Measurements from ENCODE around the gene EPPIN. TPM values are rescaled to one million over a fixed set of nuclear protein-coding genes. Genes with fewer than 3 reads are reported as not detected.

The EPPIN gene
- total and polyA plus RNA-seq, 2 donors (not counting 1 experiment from before 2014, with no cell fraction given), result not detected

DNA sequence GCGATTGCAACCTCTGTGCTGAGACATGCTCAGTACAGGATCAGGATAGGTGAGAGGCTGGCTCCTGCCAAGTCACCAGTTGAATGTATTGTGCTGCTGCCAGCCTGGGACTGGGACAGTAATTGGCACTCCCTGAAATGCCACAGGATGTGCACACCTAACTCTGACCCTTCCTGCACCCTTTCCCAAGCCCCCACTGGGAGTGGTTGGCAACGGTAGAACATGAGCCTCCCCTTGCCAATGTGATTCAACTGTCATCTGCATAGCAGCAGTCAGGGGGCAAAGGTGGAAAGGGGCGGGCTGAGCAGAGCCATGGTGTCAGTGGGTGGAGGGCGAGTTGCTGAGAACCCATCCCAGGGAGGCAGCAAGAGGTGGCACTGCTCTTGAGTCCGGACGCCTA, 47.2 kb downstream of the EPPIN start:
- no peaks in the 10 kb centered on the region for H3K36me3 ChIP-seq (ENCODE audit: control insufficient read depth, insufficient read depth, low read length)
- no peaks in the 10 kb centered on the region for H3K79me2 ChIP-seq (ENCODE audit: control insufficient read depth, insufficient read depth, low read length)
- H2AFZ ChIP-seq (ENCODE audit: low read length), result no peak overlapping the region
- H3K9ac ChIP-seq (ENCODE audit: insufficient read depth, low read length), result no peak overlapping the region
- no peaks in the 10 kb centered on the region for H4K20me1 ChIP-seq (ENCODE audit: control insufficient read depth, extremely low read depth, insufficient read depth, low read length)
- H3K27ac ChIP-seq (ENCODE audit: insufficient read depth, low read length), result no peak overlapping the region
- no peaks in the 10 kb centered on the region for H3K9me3 ChIP-seq (ENCODE audit: control insufficient read depth, insufficient read depth, low read depth, low read length)
- H3K4me2 ChIP-seq (ENCODE audit: extremely low read depth, insufficient read depth, low read length), result no peak overlapping the region
- no peaks in the 10 kb centered on the region for H3K27me3 ChIP-seq (ENCODE audit: control insufficient read depth, insufficient read depth, low read length)
- TF ChIP-seq CTCF (conservative IDR thresholded peaks at IDR 0.05 in 1 of 2, IDR thresholded peaks at IDR 0.05 in 1 of 2; ENCODE audit: low read depth in 1 of 2, low read length in 2 of 2), result no peak
- no peak for TF ChIP-seq EZH2 (IDR thresholded peaks at IDR 0.05; ENCODE audit: low read length, missing control alignments)
- no peak overlapping the region for H3K4me3 ChIP-seq (replicated peaks in 1 of 4; ENCODE audit: control extremely low read depth in 1 of 4, insufficient read depth in 1 of 4, low read depth in 3 of 4, low read length in 4 of 4)
- no peak for DNase-seq (ENCODE audit: low read depth in 2 of 2)
- no peaks in the 10 kb centered on the region for H3K4me1 ChIP-seq (ENCODE audit: control insufficient read depth, extremely low read depth, insufficient read depth, low read length)

GRCh38 chr20:45497971-45498494, 49.2 kb downstream of the EPPIN start:
- Histone ChIP-seq H3K9me3 (ENCODE audit: control insufficient read depth, insufficient read depth, low read depth, low read length) (no peaks in the 10 kb centered on the region), H3K79me2 (ENCODE audit: control insufficient read depth, insufficient read depth, low read length) (no peaks in the 10 kb centered on the region), H3K4me3 (replicated peaks in 1 of 4; ENCODE audit: control extremely low read depth in 1 of 4, insufficient read depth in 1 of 4, low read depth in 3 of 4, low read length in 4 of 4) (no peak overlapping the region), H3K36me3 (ENCODE audit: control insufficient read depth, insufficient read depth, low read length) (no peaks in the 10 kb centered on the region), H3K4me2 (ENCODE audit: extremely low read depth, insufficient read depth, low read length) (no peak overlapping the region), H3K27me3 (ENCODE audit: control insufficient read depth, insufficient read depth, low read length) (no peaks in the 10 kb centered on the region), H3K4me1 (ENCODE audit: control insufficient read depth, extremely low read depth, insufficient read depth, low read length) (no peaks in the 10 kb centered on the region), H3K9ac (ENCODE audit: insufficient read depth, low read length) (no peak overlapping the region), H4K20me1 (ENCODE audit: control insufficient read depth, extremely low read depth, insufficient read depth, low read length) (no peaks in the 10 kb centered on the region), H2AFZ (ENCODE audit: low read length) (no peak overlapping the region), H3K27ac (ENCODE audit: insufficient read depth, low read length) (no peak overlapping the region)
- no peak for DNase-seq (ENCODE audit: low read depth in 2 of 2)
- TF ChIP-seq CTCF (conservative IDR thresholded peaks at IDR 0.05 in 1 of 2, IDR thresholded peaks at IDR 0.05 in 1 of 2; ENCODE audit: low read depth in 1 of 2, low read length in 2 of 2), result no peak
- TF ChIP-seq EZH2 (IDR thresholded peaks at IDR 0.05; ENCODE audit: low read length, missing control alignments), result no peak

GRCh38 chr20:45496166-45496565, 51.0 kb downstream of the EPPIN start:
- Histone ChIP-seq H3K9ac (ENCODE audit: insufficient read depth, low read length) (no peak overlapping the region), H3K36me3 (ENCODE audit: control insufficient read depth, insufficient read depth, low read length) (no peaks in the 10 kb centered on the region), H3K79me2 (ENCODE audit: control insufficient read depth, insufficient read depth, low read length) (no peaks in the 10 kb centered on the region), H3K4me3 (replicated peaks in 1 of 4; ENCODE audit: control extremely low read depth in 1 of 4, insufficient read depth in 1 of 4, low read depth in 3 of 4, low read length in 4 of 4) (no peak overlapping the region), H3K4me1 (ENCODE audit: control insufficient read depth, extremely low read depth, insufficient read depth, low read length) (no peaks in the 10 kb centered on the region), H3K4me2 (ENCODE audit: extremely low read depth, insufficient read depth, low read length) (no peak overlapping the region), H3K9me3 (ENCODE audit: control insufficient read depth, insufficient read depth, low read depth, low read length) (no peaks in the 10 kb centered on the region), H3K27me3 (ENCODE audit: control insufficient read depth, insufficient read depth, low read length) (no peaks in the 10 kb centered on the region), H3K27ac (ENCODE audit: insufficient read depth, low read length) (no peak overlapping the region), H2AFZ (ENCODE audit: low read length) (no peak overlapping the region), H4K20me1 (ENCODE audit: control insufficient read depth, extremely low read depth, insufficient read depth, low read length) (no peaks in the 10 kb centered on the region)
- DNase-seq (ENCODE audit: low read depth in 2 of 2), result no peak
- TF ChIP-seq CTCF (conservative IDR thresholded peaks at IDR 0.05 in 1 of 2, IDR thresholded peaks at IDR 0.05 in 1 of 2; ENCODE audit: low read depth in 1 of 2, low read length in 2 of 2) (no peak), EZH2 (IDR thresholded peaks at IDR 0.05; ENCODE audit: low read length, missing control alignments) (no peak)

All from fibroblast of lung (primary cell).